Measurements from ENCODE around the gene KLF7. TPM values are rescaled to one million over a fixed set of nuclear protein-coding genes. Genes with fewer than 3 reads are reported as not detected.

The KLF7 gene
- total RNA-seq, 3 donors from 2014 or later, result 6.7 to 32.7 (median 12.9) TPM

DNA sequence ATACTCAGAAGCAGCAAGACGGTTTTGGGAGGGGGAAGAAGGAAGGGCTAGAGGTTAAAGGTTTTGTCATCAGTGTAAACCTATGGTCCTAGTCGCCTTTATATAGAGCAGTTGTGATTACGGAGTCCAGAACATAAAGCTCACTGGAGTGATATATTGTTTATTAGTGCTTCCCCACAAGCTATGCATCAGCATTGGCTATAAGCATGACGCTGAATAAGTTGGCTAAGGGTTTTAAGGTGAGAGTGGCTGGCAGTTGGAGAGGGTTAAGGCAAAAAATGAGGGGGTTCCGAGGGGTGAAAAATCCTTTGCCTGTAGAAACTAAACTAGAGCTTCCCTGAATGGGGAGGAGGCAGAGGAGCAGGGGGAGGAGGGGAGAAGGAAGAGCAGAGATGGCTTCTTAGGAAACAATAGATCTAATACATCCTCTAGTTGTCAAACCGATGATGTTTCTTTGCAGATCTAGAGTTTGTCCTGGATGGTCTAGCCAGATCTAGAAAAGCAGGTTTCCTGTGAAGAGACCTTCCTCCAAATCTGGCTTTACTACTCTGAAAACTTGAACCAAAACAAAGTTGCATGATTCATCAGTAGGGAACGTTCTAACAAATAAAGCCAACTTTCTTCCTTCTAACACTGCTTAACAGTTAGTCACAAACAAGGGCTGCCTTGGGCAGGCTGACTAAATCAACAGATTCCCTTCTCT is 2.5 kb downstream of the KLF7 start:
- intact Hi-C loops (cut with DNase I, micrococcal nuclease), result loop anchor here in 1 of 2 donors (10.0 kb wide), 1 partner anchor 172 kb away; no protein-coding TSS in a partner anchor
- Histone ChIP-seq H3K4me1 (ENCODE audit: low read depth) (no peaks in the 10 kb centered on the region), H3K36me3 (ENCODE audit: low read depth) (no peaks in the 10 kb centered on the region), H3K4me3 (no peak overlapping the region), H3K9me3 (no peaks in the 10 kb centered on the region)
- ATAC-seq (peak; percentile 4), DNase-seq (peak in 1 of 3 donors; percentile 22)
- TF ChIP-seq CTCF (IDR thresholded peaks at IDR 0.05), result no peak

DNA sequence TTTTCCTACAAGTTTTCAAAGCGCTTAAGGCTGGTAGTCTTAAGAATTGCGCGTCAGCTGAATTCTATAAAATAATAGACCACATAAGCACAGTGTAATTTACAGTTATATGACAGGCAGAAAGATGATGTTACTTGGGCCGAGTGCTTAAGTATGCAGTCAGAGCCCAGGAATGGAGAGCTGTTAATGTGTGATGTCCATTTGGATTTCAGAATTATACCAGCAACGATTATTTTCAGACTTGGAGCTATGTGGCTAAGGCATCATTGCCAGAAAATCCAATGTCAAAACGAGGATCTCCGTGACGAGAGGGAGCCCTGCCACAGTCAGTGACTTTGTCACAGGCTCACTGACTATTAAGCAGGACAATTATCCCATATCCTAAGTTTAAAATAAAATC is 3.4 kb downstream of the KLF7 start:
- Histone ChIP-seq H3K4me1 (ENCODE audit: low read depth) (no peaks in the 10 kb centered on the region), H3K9me3 (no peaks in the 10 kb centered on the region), H3K36me3 (ENCODE audit: low read depth) (no peaks in the 10 kb centered on the region), H3K4me3 (no peak overlapping the region)
- no peak for DNase-seq
- ATAC-seq, result no peak
- intact Hi-C loops (cut with DNase I, micrococcal nuclease), result loop anchor here in 1 of 2 donors (10.0 kb wide), 1 partner anchor 172 kb away; no protein-coding TSS in a partner anchor
- no peak for TF ChIP-seq CTCF (IDR thresholded peaks at IDR 0.05)

DNA sequence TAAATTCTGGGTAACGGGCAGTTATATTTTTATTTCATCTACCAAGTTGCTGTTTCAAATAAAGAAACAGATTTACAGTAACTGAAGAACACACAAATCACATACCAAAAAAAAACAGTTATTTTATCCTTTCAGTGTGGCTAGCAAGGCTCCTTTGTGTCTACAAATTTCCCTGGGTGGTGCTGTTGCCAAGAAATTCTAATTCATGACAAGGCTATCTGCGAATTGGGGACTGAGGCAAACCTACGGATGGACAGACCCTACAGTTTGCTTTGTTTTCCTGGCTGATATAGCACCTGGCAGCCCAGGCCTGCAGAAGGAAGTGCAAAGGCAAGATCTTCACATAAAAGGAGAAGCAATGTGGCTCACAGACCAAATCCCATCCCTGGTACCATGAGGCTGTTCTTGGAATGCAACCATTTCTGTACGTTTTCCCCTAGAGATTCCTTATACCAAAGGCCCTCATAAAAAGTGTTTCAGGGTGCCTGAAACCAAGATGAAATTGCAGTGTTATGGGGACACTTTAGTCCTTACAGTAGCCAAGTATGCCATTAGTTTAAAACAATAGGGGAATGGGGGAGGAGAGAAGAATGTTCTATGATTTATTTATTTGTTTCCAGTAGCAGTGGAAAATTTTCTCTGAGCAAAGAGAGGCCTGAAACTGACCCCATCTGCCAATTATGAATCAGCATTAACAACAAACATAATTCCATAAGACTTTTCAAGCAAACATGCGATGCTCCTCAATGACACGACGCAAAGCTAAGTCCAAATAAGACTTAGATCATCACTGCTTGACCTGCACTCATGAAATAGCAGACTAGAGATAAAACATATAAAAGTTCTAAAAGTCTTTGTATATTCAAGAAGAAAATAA is 4.3 kb downstream of the KLF7 start:
- no peak for TF ChIP-seq CTCF (IDR thresholded peaks at IDR 0.05)
- Histone ChIP-seq H3K4me3 (no peak overlapping the region), H3K36me3 (ENCODE audit: low read depth) (no peaks in the 10 kb centered on the region), H3K4me1 (ENCODE audit: low read depth) (peaks cover 2% of the 10 kb centered on the region), H3K9me3 (no peaks in the 10 kb centered on the region)
- DNase-seq (no peak), ATAC-seq (no peak)
- intact Hi-C loops (cut with DNase I, micrococcal nuclease), result loop anchor here in 1 of 2 donors (10.0 kb wide), 1 partner anchor 173 kb away; no protein-coding TSS in a partner anchor

- intact Hi-C loops (cut with DNase I, micrococcal nuclease), result loop anchor here in 1 of 2 donors (10.0 kb wide), 1 partner anchor 175 kb away; no protein-coding TSS in a partner anchor
- no peak for DNase-seq
- H3K4me1 ChIP-seq (ENCODE audit: low read depth), result peaks cover 3% of the 10 kb centered on the region
Observed at GRCh38 chr2:207160115-207160514, 5.6 kb downstream of the KLF7 start.

DNA sequence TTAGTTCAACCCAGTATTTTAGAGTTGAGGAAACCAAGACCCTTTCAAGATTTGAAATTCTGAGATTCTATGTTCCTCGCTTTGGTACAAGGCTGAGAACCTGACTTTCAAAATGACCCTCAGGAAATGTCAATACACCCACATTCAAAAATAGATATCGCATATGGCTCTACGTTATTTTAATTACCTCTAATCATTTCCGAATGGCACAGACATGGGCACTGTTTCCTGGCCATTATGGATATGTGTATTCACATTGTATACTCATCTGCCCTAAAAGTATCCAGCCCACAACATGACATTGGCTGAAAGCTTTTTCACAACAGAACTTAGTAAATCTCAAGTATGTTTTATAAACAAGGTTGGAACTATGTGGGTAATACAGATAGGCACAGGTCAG is 6.7 kb downstream of the KLF7 start:
- Histone ChIP-seq H3K4me1 (ENCODE audit: low read depth) (peaks cover 3% of the 10 kb centered on the region), H3K36me3 (ENCODE audit: low read depth) (no peaks in the 10 kb centered on the region), H3K9me3 (no peaks in the 10 kb centered on the region), H3K4me3 (no peak overlapping the region)
- DNase-seq, result no peak
- TF ChIP-seq CTCF (IDR thresholded peaks at IDR 0.05), result no peak
- no peak for ATAC-seq
- intact Hi-C loops (cut with DNase I, micrococcal nuclease), result no loop called here

More at GRCh38 chr2:207160115-207160514, 5.6 kb downstream of the KLF7 start:
- Histone ChIP-seq H3K36me3 (ENCODE audit: low read depth) (no peaks in the 10 kb centered on the region), H3K4me3 (no peak overlapping the region), H3K9me3 (no peaks in the 10 kb centered on the region)
- no peak for TF ChIP-seq CTCF (IDR thresholded peaks at IDR 0.05)
- no peak for ATAC-seq

Data from mucosa of descending colon (tissue), 3 donors.